ENCODE results near the gene RHOH. TPM values are rescaled to one million over a fixed set of nuclear protein-coding genes. Genes with fewer than 3 reads are reported as not detected.

Gene RHOH
- total and polyA plus RNA-seq, 8 donors, result 0.29 to 10.1 (median 0.78) TPM

GRCh38 chr4:40264497-40264896 is 67.7 kb downstream of the RHOH start:
- H3K27ac ChIP-seq, result no peak overlapping the region
- intact Hi-C loops (cut with DNase I), result no loop called here
- no peaks in the 10 kb centered on the region for H3K36me3 ChIP-seq
- TF ChIP-seq CTCF (IDR thresholded peaks at IDR 0.05), result no peak
- H3K9me3 ChIP-seq, result no peaks in the 10 kb centered on the region
- H3K27me3 ChIP-seq, result no peaks in the 10 kb centered on the region
- H3K4me1 ChIP-seq, result peaks cover 0 to 11% of the 10 kb centered on the region in 2 donors
- no peak overlapping the region for H3K4me3 ChIP-seq
- ATAC-seq (peak; percentile 53), DNase-seq (no peak)

- ATAC-seq, result peak; percentile 41
Observed at GRCh38 chr4:40264995-40265909, 68.4 kb downstream of the RHOH start.

GRCh38 chr4:40265910-40266274 is 69.1 kb downstream of the RHOH start:
- TF ChIP-seq CTCF (IDR thresholded peaks at IDR 0.05), result no peak
- Histone ChIP-seq H3K4me1 (peaks cover 0 to 11% of the 10 kb centered on the region in 2 donors), H3K27ac (no peak overlapping the region), H3K9me3 (no peaks in the 10 kb centered on the region), H3K4me3 (no peak overlapping the region), H3K36me3 (no peaks in the 10 kb centered on the region), H3K27me3 (no peaks in the 10 kb centered on the region)
- DNase-seq (no peak), ATAC-seq (no peak)
- intact Hi-C loops (cut with DNase I), result no loop called here

More at GRCh38 chr4:40264995-40265909, 68.4 kb downstream of the RHOH start:
- TF ChIP-seq CTCF (IDR thresholded peaks at IDR 0.05), result no peak
- H3K27me3 ChIP-seq, result no peaks in the 10 kb centered on the region
- H3K27ac ChIP-seq, result no peak overlapping the region
- peaks cover 0 to 11% of the 10 kb centered on the region in 2 donors for H3K4me1 ChIP-seq
- intact Hi-C loops (cut with DNase I), result no loop called here
- H3K4me3 ChIP-seq, result no peak overlapping the region
- no peaks in the 10 kb centered on the region for H3K9me3 ChIP-seq
- no peaks in the 10 kb centered on the region for H3K36me3 ChIP-seq
- peak in 1 of 4 donors; percentile 40 for DNase-seq

- Histone ChIP-seq H3K36me3 (no peaks in the 10 kb centered on the region), H3K4me3 (no peak overlapping the region), H3K9me3 (no peaks in the 10 kb centered on the region), H3K27ac (no peak overlapping the region), H3K4me1 (peaks cover 0 to 11% of the 10 kb centered on the region in 2 donors), H3K27me3 (no peaks in the 10 kb centered on the region)
- ATAC-seq, result no peak
- no peak for DNase-seq
- intact Hi-C loops (cut with DNase I), result no loop called here
- TF ChIP-seq CTCF (IDR thresholded peaks at IDR 0.05), result no peak
Observed at GRCh38 chr4:40269133-40269532, 72.3 kb downstream of the RHOH start.

- H3K27ac ChIP-seq, result no peak overlapping the region
- H3K36me3 ChIP-seq, result no peaks in the 10 kb centered on the region
- intact Hi-C loops (cut with DNase I), result no loop called here
- H3K9me3 ChIP-seq, result no peaks in the 10 kb centered on the region
- H3K4me3 ChIP-seq, result no peak overlapping the region
- no peaks in the 10 kb centered on the region for H3K27me3 ChIP-seq
- peaks cover 0 to under 1% of the 10 kb centered on the region in 2 donors for H3K4me1 ChIP-seq
- no peak for DNase-seq
- ATAC-seq, result no peak
- no peak for TF ChIP-seq CTCF (IDR thresholded peaks at IDR 0.05)
Observed at GRCh38 chr4:40270609-40271008, 73.8 kb downstream of the RHOH start.
